Hepatocyte (in vitro differentiated cells): ENCODE measurements around the gene ZC3H12D. TPM values are rescaled to one million over a fixed set of nuclear protein-coding genes. Genes with fewer than 3 reads are reported as not detected.

Experiments
- DNase-seq: peaks from one replicate; pipeline ENCODE4 v3.0.0-alpha.2; 2016; ENCODE audit warnings: low spot score
- H2AFZ ChIP-seq: fragments of 200-600 bp; sonication (generic); 2 replicates; pipeline ENCODE4 v1.6.0; 2016; ENCODE audit warnings: antibody characterized with exemption, mild to moderate bottlenecking
- H3K27ac ChIP-seq: fragments of 200-600 bp; sonication (generic); 2 replicates; pipeline ENCODE4 v1.5.1; 2016; ENCODE audit warnings: mild to moderate bottlenecking
- H3K27me3 ChIP-seq: fragments of 200-600 bp; sonication (generic); 2 replicates; pipeline ENCODE4 v1.6.1; 2016
- H3K36me3 ChIP-seq: fragments of 200-600 bp; sonication (generic); replicated peaks from 2 replicates; pipeline ENCODE4 v1.5.1; 2016; ENCODE audit warnings: low read depth; ENCODE audit not compliant: insufficient read depth
- H3K4me1 ChIP-seq: fragments of 200-600 bp; sonication (generic); 2 replicates; pipeline ENCODE4 v1.5.1; 2016; ENCODE audit warnings: mild to moderate bottlenecking, moderate library complexity; ENCODE audit not compliant: insufficient read depth
- H3K4me2 ChIP-seq: fragments of 200-600 bp; sonication (generic); 2 replicates; pipeline ENCODE4 v1.6.0; 2016
- H3K4me3 ChIP-seq: fragments of 200-600 bp; sonication (generic); 2 replicates; pipeline ENCODE4 v1.5.1; 2016; ENCODE audit warnings: mild to moderate bottlenecking
- H3K79me2 ChIP-seq: fragments of 200-600 bp; sonication (generic); 2 replicates; pipeline ENCODE4 v1.6.0; 2017; ENCODE audit warnings: mild to moderate bottlenecking
- H3K9me2 ChIP-seq: fragments of 200-600 bp; sonication (generic); replicated peaks from 2 replicates; pipeline ENCODE4 v1.6.0; 2017; ENCODE audit warnings: mild to moderate bottlenecking; ENCODE audit not compliant: insufficient read depth
- H3K9me3 ChIP-seq: fragments of 200-600 bp; sonication (generic); 2 replicates; pipeline ENCODE4 v1.5.1; 2016; ENCODE audit warnings: low read depth, mild to moderate bottlenecking
- H4K20me1 ChIP-seq: fragments of 200-600 bp; sonication (generic); 2 replicates; pipeline ENCODE4 v1.6.0; 2016; ENCODE audit warnings: mild to moderate bottlenecking; ENCODE audit not compliant: insufficient read depth, poor library complexity, severe bottlenecking
- EZH2 ChIP-seq: fragments of 200-600 bp; sonication (generic); IDR thresholded peaks from 2 replicates; pipeline ENCODE4 v1.6.1; 2016; ENCODE audit warnings: antibody characterized with exemption, mild to moderate bottlenecking, borderline replicate concordance
- EZH2phosphoT487 ChIP-seq: fragments of 200-600 bp; sonication (generic); IDR thresholded peaks from one replicate; pipeline ENCODE4 v1.6.1; 2018; ENCODE audit warnings: antibody characterized with exemption, mild to moderate bottlenecking, low read depth, moderate library complexity; ENCODE audit not compliant: unreplicated experiment, severe bottlenecking
- WGBS: methylation state at CpG from one replicate; pipeline ENCODE4 v1.1.6; 2016; ENCODE audit warnings: low lambda C conversion rate; ENCODE audit errors: missing lambda C conversion rate; 5-methylcytosine and 5-hydroxymethylcytosine counted together
- polyA plus RNA-seq: library from polyadenylated mRNA; unstranded; fragments of >200 nt; fragmentation: Nextera tagmentation; extraction: Ambion mirVana; gene quantifications from 2 replicates; pipeline ENCODE4 v1.2.1, GENCODE V29; 2016
- total RNA-seq: library from RNA; depleted of rRNA; stranded (reverse); fragments of >200 nt; gene quantifications from 2 replicates; pipeline ENCODE4 v1.2.3, GENCODE V29; 2014
- TF ChIP-seq, protein P1 (sequence below): fragments of 200-600 bp; sonication (generic); IDR thresholded peaks from 2 replicates; pipeline ENCODE4 v1.5.1; 2016; ENCODE audit warnings: antibody characterized with exemption, mild to moderate bottlenecking; ENCODE audit not compliant: poor library complexity

Gene ZC3H12D
- total and polyA plus RNA-seq, 2 experiments from 2014 or later, result 0.06 to 0.50 TPM

DNA sequence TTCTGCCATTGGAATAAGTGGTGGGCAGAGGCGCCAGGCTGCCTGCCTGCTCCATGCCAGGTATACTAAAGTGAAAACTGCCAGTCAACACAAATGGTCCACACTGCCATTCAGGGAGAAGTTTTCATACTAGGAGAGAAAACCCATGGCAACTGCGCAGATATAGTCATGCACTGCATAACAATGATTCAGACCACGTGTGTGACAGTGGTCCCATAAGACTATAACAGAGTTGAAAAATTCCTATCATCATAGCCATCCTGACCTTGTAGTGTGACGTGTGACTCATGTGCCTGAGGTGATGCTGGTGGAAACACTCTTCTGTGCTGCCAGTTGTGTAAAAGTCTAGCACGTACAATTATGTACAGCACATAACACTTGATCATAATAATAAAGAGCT lies 25.1 kb downstream of the ZC3H12D start:
- H3K27me3 ChIP-seq, result no peaks in the 10 kb centered on the region
- no peaks in the 10 kb centered on the region for H3K36me3 ChIP-seq
- H3K79me2 ChIP-seq, result no peaks in the 10 kb centered on the region
- H3K4me1 ChIP-seq, result peaks cover under 1% of the 10 kb centered on the region
- H3K4me3 ChIP-seq, result no peak overlapping the region
- no peak overlapping the region for H3K27ac ChIP-seq
- H4K20me1 ChIP-seq, result no peaks in the 10 kb centered on the region
- WGBS, result 76% methylated on average over 5 of the region's 5 CpGs
- no peak for DNase-seq
- TF ChIP-seq EZH2 (no peak), EZH2phosphoT487 (no peak)
- TF ChIP-seq, protein P1, sequence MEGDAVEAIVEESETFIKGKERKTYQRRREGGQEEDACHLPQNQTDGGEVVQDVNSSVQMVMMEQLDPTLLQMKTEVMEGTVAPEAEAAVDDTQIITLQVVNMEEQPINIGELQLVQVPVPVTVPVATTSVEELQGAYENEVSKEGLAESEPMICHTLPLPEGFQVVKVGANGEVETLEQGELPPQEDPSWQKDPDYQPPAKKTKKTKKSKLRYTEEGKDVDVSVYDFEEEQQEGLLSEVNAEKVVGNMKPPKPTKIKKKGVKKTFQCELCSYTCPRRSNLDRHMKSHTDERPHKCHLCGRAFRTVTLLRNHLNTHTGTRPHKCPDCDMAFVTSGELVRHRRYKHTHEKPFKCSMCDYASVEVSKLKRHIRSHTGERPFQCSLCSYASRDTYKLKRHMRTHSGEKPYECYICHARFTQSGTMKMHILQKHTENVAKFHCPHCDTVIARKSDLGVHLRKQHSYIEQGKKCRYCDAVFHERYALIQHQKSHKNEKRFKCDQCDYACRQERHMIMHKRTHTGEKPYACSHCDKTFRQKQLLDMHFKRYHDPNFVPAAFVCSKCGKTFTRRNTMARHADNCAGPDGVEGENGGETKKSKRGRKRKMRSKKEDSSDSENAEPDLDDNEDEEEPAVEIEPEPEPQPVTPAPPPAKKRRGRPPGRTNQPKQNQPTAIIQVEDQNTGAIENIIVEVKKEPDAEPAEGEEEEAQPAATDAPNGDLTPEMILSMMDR, result no peak
- H3K9me2 ChIP-seq, result no peaks in the 10 kb centered on the region
- H3K9me3 ChIP-seq, result no peaks in the 10 kb centered on the region
- H3K4me2 ChIP-seq, result no peak overlapping the region
- no peak overlapping the region for H2AFZ ChIP-seq

DNA sequence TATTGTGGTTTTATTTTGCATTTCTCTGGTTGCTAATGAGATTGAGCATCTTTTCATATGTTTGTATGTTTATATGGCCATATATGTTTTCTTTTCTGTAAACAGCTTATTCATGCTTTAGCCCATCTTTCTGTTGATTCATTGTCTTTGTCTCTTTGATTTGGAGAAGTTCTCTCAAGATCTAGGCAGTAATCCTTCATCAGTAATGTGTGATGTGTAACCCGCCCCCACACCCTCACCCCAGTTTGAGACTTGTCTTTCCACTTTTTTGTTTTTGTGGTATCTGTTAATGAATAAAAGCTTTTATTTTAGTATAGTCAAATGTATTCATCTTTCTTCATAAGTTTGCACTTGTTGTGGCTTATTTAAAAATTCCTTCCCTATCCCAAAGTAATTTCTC lies 26.0 kb downstream of the ZC3H12D start:
- DNase-seq, result no peak
- H3K27ac ChIP-seq, result no peak overlapping the region
- no peaks in the 10 kb centered on the region for H3K9me3 ChIP-seq
- no peaks in the 10 kb centered on the region for H3K9me2 ChIP-seq
- WGBS, result 95% methylated on average over 1 of the region's 1 CpG
- no peak overlapping the region for H3K4me3 ChIP-seq
- H3K79me2 ChIP-seq, result no peaks in the 10 kb centered on the region
- H3K4me1 ChIP-seq, result peaks cover 10% of the 10 kb centered on the region
- H3K4me2 ChIP-seq, result no peak overlapping the region
- H2AFZ ChIP-seq, result no peak overlapping the region
- H3K36me3 ChIP-seq, result no peaks in the 10 kb centered on the region
- no peaks in the 10 kb centered on the region for H4K20me1 ChIP-seq
- H3K27me3 ChIP-seq, result no peaks in the 10 kb centered on the region
- TF ChIP-seq, protein P1, result no peak
- TF ChIP-seq EZH2 (no peak), EZH2phosphoT487 (no peak)

DNA sequence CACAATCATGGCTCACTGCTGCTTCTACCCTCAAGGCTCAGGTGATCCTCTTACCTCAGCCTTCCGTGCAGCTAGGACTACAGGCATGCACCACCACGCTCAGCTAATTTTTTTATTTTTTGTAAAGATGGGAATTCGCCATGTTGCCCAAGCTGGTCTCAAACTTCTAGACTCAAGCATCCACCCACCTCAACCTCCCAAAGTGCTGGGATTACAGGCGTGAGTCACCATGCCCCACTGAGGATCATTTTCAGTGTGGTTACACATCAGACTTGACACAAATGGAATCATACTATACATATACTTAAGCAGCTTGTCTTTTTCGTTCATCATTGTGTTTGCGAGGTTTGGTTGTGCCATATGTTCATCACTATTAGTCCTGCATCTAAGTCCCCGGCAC lies 26.6 kb downstream of the ZC3H12D start:
- no peak for DNase-seq
- H3K9me3 ChIP-seq, result no peaks in the 10 kb centered on the region
- no peaks in the 10 kb centered on the region for H4K20me1 ChIP-seq
- H2AFZ ChIP-seq, result no peak overlapping the region
- no peaks in the 10 kb centered on the region for H3K79me2 ChIP-seq
- TF ChIP-seq EZH2 (no peak), EZH2phosphoT487 (no peak)
- TF ChIP-seq, protein P1, result no peak
- no peak overlapping the region for H3K27ac ChIP-seq
- no peaks in the 10 kb centered on the region for H3K9me2 ChIP-seq
- H3K4me2 ChIP-seq, result no peak overlapping the region
- H3K4me1 ChIP-seq, result peaks cover 14% of the 10 kb centered on the region
- H3K4me3 ChIP-seq, result no peak overlapping the region
- no peaks in the 10 kb centered on the region for H3K36me3 ChIP-seq
- 93% methylated on average over 7 of the region's 7 CpGs for WGBS
- no peaks in the 10 kb centered on the region for H3K27me3 ChIP-seq

- Histone ChIP-seq H3K4me2 (no peak overlapping the region), H3K9me3 (no peaks in the 10 kb centered on the region), H2AFZ (no peak overlapping the region), H3K79me2 (no peaks in the 10 kb centered on the region), H3K36me3 (no peaks in the 10 kb centered on the region), H3K9me2 (no peaks in the 10 kb centered on the region), H4K20me1 (no peaks in the 10 kb centered on the region), H3K4me3 (no peak overlapping the region), H3K27me3 (no peaks in the 10 kb centered on the region), H3K4me1 (peaks cover 14% of the 10 kb centered on the region), H3K27ac (no peak overlapping the region)
- WGBS, result 72% methylated on average over 7 of the region's 7 CpGs
- DNase-seq, result no peak
- TF ChIP-seq EZH2 (no peak), EZH2phosphoT487 (no peak)
- TF ChIP-seq, protein P1, result no peak
These were observed 27.4 kb downstream of the ZC3H12D start for GRCh38 chr6:149457316-149457884.
